Skeletal muscle tissue (tissue), 4 donors: Measurements from ENCODE around the gene CNTFR. TPM values are rescaled to one million over a fixed set of nuclear protein-coding genes. Genes with fewer than 3 reads are reported as not detected.
"Not testable (repeated sequence)": the region's sequence is repeated elsewhere in the genome, so short reads cannot be mapped to it uniquely, and the experiment has no call there.

Source experiments
- H3K27ac ChIP-seq: one replicate; pipeline ENCODE4 v1.7.0; 2013; ENCODE audit warnings: mild to moderate bottlenecking, low read depth, low read length, inconsistent platforms
- H3K27me3 ChIP-seq, 3 donors: one replicate each; pipeline ENCODE4 v1.7.0; 2013; ENCODE audit warnings: low read length in 3 of 3; ENCODE audit not compliant: control insufficient read depth in 3 of 3, insufficient read depth in 3 of 3
- H3K36me3 ChIP-seq, 3 donors: one replicate each; pipeline ENCODE4 v1.7.0; 2013; ENCODE audit warnings: low read length in 3 of 3; ENCODE audit not compliant: control insufficient read depth in 3 of 3, insufficient read depth in 3 of 3
- H3K4me1 ChIP-seq, 3 donors: one replicate each; pipeline ENCODE4 v1.7.0; 2013; ENCODE audit warnings: low read length in 3 of 3, mild to moderate bottlenecking in 3 of 3; ENCODE audit not compliant: control insufficient read depth in 3 of 3, insufficient read depth in 3 of 3
- H3K4me3 ChIP-seq, 3 donors: one replicate each; pipeline ENCODE4 v1.7.0; 2013; ENCODE audit warnings: low read length in 3 of 3
- H3K9ac ChIP-seq, 3 donors: one replicate each; pipeline ENCODE4 v1.7.0; 2013; ENCODE audit warnings: low read length in 3 of 3, mild to moderate bottlenecking in 3 of 3, moderate library complexity in 2 of 3, low read depth in 1 of 3
- H3K9me3 ChIP-seq, 3 donors: one replicate each; pipeline ENCODE4 v1.7.0; 2013; ENCODE audit warnings: low read length in 3 of 3; ENCODE audit not compliant: control insufficient read depth in 3 of 3
- total RNA-seq: library from RNA; depleted of rRNA; stranded (reverse); fragments of >200 nt; gene quantifications from one replicate; pipeline ENCODE4 v1.2.3, GENCODE V29; 2014
- donor health status: Osteomylitis.

The CNTFR gene, protein sequence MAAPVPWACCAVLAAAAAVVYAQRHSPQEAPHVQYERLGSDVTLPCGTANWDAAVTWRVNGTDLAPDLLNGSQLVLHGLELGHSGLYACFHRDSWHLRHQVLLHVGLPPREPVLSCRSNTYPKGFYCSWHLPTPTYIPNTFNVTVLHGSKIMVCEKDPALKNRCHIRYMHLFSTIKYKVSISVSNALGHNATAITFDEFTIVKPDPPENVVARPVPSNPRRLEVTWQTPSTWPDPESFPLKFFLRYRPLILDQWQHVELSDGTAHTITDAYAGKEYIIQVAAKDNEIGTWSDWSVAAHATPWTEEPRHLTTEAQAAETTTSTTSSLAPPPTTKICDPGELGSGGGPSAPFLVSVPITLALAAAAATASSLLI
- total RNA-seq = 3.1 TPM

DNA sequence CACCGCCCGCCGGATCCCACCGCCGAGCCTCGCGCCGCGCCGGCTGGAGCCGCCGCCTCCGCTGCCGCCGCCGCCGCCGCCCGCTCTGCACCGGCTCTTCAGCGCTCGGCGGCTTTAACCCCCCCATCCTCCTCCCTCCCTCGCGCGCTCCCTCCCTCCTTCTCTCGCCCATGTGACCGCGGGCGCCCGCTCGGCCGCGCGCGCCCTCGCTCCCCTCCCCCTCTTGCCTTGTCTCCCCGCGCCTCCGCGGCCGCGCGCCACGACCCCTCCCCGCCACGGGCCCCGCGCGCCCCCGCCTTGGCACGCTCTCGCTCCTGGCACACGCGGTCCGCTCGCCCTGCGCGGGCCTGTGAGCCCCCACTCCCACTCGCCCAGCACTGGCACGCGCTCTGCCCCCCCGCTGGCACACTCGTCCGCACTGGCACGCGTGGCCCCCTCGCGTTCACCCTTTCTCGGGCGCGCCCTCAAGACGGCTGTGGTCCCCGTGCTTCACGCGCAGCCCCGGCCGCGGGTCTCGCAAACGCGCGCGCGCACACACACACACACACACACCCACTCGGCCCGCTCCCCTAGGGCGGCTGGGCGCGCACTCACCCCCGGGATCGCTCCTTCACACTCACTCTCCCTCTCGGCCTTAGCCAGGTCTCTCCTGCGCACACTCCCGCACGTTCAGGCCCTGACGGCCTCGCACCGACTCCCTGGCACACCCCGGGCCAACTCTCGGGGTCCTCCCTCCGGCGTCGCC, at the start of gene CNTFR:
Gene CNTFR (minus strand): TSS at position 89 of the 745 bp plus-strand sequence. CDS start 20,743 bp downstream, outside the sequence.
- H3K27ac ChIP-seq = peak within 1 kb of the TSS; percentile 57

DNA sequence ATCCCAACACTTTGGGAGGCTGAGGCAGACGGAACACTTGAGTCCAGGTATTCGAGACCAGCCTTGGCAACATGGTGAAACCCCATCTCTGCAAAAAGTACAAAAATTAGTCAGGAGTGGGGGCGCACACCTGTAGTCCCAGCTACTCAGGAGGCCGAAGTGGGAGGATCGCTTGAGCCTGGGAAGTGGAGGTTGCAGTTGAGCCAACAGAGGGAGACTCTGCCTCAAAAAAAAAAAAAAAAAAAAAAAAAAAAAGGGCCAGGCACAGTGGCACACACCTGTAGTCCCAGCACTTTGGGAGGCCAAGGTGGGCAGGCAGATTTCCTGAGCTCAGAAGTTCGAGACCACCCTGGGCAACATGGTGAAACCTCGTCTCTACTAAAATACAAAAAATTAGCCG, 49.8 kb upstream of the CNTFR start:
- not testable (repeated sequence) for H3K9me3 ChIP-seq
- H3K4me1 ChIP-seq = peaks cover 18 to 38% (median 27%) of the 10 kb centered on the region in 3 donors

More for the DNA sequence above, at the start of gene CNTFR:
- Histone ChIP-seq H3K9ac (peak within 1 kb of the TSS; percentile 59 to 85 (median 62)), H3K4me1 (peaks cover 61 to 87% (median 81%) of the 10 kb centered on the region in 3 donors), H3K4me3 (peak within 1 kb of the TSS; percentile 72 to 79 (median 75)), H3K9me3 (no peaks in the 10 kb centered on the region), H3K27me3 (peaks cover 5 to 27% (median 7%) of the 10 kb centered on the region in 3 donors), H3K36me3 (no peaks in the 10 kb centered on the region)

DNA sequence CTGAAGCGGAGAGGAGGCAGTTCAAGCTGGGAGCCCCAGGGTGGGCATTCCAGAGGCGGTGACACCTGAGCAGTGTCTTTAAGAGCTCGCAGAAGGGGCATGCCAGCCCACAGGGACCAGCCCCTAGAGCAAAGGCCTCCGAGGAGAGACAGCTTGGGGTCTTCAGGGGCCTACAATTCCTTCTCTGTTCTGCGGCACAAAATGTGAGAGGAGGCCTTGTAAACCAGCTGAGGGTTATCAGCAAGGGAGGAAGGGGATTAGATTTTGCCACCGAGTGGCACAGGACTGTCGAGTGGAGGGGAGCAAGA, 48.6 kb upstream of the CNTFR start:
- Histone ChIP-seq H3K27ac (peak overlapping the region; percentile 83), H3K27me3 (no peaks in the 10 kb centered on the region), H3K36me3 (peaks cover 8 to 12% (median 10%) of the 10 kb centered on the region in 3 donors), H3K4me3 (peak overlapping the region; percentile 85 to 92 (median 88)), H3K9ac (peak overlapping the region; percentile 88 to 93 (median 92)), H3K4me1 (peaks cover 18 to 50% (median 31%) of the 10 kb centered on the region in 3 donors), H3K9me3 (no peaks in the 10 kb centered on the region)

More for the DNA sequence above, 49.8 kb upstream of the CNTFR start:
- H3K36me3 ChIP-seq = peaks cover 8 to 12% (median 10%) of the 10 kb centered on the region in 3 donors
- H3K4me3 ChIP-seq, H3K9ac ChIP-seq, H3K27me3 ChIP-seq, H3K27ac ChIP-seq: not testable (repeated sequence)

DNA sequence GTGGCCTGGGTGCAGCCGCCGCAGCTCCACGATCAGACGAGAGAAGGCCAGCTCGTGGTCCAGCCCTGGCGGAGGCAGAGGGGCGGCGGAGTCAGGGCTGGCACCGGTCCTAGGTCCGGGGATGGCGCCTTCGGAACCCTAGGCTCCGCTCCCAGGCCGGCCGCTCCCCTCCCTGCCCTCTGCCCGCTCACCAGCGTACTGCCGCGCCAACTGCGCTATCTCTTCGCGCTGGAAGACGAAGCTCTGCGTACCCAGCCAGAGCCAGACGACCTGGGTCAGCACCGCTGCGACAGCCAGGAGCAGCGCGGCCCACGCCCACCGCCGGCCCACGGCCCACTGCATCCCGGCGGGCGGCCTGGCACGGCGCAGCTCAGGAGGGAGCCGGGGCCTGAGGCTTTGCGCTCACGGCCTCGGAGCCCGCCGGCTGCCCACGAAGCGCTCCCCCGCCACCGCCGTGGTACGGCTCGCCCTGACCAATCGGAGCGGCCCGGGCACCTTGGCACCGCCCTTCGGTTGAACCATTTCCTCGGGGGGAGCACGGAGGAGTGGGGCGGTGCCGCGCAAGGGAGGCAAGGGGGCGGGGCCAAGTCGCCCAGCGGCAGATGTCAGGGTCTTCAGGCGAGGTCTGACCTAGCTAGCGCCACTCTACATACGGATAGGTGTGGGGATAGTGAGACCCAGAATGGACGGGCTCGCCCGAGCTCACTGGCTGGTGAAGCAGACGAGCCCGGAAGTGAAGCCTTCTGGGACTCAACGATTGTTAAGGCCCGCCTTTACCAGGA, 48.0 kb upstream of the CNTFR start, which contains the start of gene SIGMAR1:
Gene SIGMAR1 (minus strand): TSS at position 432 of the 782 bp plus-strand sequence. CDS start 90 bp downstream, at position 342.
- Histone ChIP-seq H3K4me3 (peak within 1 kb of the TSS; percentile 85 to 92 (median 88)), H3K27me3 (no peaks in the 10 kb centered on the region), H3K36me3 (peaks cover 8 to 12% (median 10%) of the 10 kb centered on the region in 3 donors), H3K9ac (peak within 1 kb of the TSS; percentile 88 to 93 (median 92)), H3K9me3 (no peaks in the 10 kb centered on the region), H3K4me1 (peaks cover 18 to 50% (median 31%) of the 10 kb centered on the region in 3 donors), H3K27ac (peak within 1 kb of the TSS; percentile 83)

DNA sequence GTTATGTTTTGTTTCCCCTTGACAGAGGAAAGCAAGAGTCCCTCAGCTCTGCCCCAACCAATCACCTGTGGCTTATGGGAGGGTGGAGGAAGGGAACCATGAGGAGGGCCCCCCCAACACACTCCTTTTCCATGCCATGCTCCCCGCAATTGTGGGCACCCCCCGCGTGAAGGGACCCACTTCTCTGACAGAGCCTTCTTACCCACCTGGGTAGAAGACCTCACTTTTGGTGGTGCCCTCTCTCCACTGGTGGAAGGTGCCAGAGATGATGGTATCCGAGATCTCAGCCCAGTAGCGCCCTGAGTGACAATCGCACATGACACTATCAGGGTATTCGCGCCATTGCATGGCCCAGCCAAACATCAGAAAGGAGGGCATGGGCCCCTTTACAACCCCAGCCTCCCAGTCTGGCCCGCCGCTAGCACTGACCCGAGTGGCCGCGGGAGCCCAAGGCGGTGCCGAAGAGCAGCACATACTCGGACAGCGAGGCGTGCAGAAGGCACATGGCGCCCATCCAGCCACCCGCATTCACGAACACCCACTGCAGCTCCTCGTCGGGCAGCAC, 47.3 kb upstream of the CNTFR start:
- Histone ChIP-seq H3K9ac (peak overlapping the region; percentile 84 to 93 (median 88)), H3K27me3 (no peaks in the 10 kb centered on the region), H3K4me1 (peaks cover 18 to 50% (median 31%) of the 10 kb centered on the region in 3 donors), H3K4me3 (peak overlapping the region; percentile 85 to 92 (median 88)), H3K36me3 (peaks cover 8 to 12% (median 10%) of the 10 kb centered on the region in 3 donors), H3K9me3 (no peaks in the 10 kb centered on the region), H3K27ac (peak overlapping the region; percentile 83)

DNA sequence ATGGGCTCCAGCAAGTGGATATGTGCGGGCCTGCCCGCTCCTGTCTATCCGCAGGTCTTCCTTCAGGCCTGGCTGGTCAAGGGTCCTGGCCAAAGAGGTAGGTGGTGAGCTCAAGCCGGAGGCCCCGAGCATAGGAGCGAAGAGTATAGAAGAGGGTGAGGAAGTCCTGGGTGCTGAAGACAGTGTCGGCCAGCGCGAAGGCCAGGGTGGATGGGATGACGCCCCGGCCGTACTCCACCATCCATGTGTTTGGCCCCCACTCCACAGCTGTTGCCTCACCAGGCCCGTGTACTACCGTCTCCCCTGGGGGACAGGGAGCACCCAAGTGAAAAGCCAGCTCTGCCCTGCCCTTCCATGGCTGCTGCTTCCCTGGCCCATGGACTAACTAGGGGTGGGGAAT, 46.0 kb upstream of the CNTFR start:
- H3K9me3 ChIP-seq = no peaks in the 10 kb centered on the region
- no peak overlapping the region for H3K27ac ChIP-seq
- no peak overlapping the region for H3K4me3 ChIP-seq
- H3K36me3 ChIP-seq = peaks cover 8 to 12% (median 10%) of the 10 kb centered on the region in 3 donors
- H3K9ac ChIP-seq = peak overlapping the region in 1 of 3 donors; percentile 25
- peaks cover 18 to 50% (median 31%) of the 10 kb centered on the region in 3 donors for H3K4me1 ChIP-seq
- H3K27me3 ChIP-seq = peaks cover 1 to 4% (median 2%) of the 10 kb centered on the region in 3 donors

DNA sequence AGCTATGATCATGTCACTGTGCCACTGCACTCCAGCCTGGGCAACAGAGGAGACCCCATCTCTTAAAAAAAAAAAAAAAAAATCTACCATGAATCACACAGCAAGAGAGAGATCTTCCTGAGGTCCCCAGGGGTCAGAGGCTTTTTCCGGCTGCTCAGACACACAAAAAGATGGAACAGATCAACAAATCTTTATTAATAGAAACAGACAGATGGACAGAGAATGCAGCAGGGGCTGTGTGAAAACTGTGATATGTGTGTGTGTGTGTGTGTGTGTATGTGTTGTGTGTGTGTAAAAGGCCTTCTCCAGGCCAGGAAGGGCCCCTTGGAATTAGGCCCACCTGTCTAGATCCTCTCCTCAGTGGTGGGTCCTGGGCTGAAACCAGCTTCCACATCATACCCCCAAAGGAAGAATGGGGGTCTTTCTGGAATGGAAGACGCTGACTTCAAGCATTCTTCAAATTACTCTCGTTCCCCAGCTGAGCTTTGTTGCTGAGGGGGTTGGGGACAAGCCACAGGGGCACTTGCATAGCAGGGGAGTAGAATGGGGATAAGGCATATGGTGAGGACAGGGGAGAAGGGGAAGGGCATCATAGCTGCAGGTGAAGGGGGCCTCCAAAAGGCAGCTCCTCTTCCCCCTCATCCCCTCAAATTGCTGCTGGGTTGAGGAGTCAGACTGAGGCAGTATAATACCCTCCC, 45.2 kb upstream of the CNTFR start:
- peaks cover 8 to 11% (median 10%) of the 10 kb centered on the region in 3 donors for H3K27me3 ChIP-seq
- peaks cover 8 to 12% (median 10%) of the 10 kb centered on the region in 3 donors for H3K36me3 ChIP-seq
- H3K9me3 ChIP-seq = no peaks in the 10 kb centered on the region
- H3K27ac ChIP-seq = no peak overlapping the region
- no peak overlapping the region for H3K4me3 ChIP-seq
- H3K4me1 ChIP-seq = peaks cover 18 to 50% (median 31%) of the 10 kb centered on the region in 3 donors
- peak overlapping the region in 1 of 3 donors; percentile 40 for H3K9ac ChIP-seq

DNA sequence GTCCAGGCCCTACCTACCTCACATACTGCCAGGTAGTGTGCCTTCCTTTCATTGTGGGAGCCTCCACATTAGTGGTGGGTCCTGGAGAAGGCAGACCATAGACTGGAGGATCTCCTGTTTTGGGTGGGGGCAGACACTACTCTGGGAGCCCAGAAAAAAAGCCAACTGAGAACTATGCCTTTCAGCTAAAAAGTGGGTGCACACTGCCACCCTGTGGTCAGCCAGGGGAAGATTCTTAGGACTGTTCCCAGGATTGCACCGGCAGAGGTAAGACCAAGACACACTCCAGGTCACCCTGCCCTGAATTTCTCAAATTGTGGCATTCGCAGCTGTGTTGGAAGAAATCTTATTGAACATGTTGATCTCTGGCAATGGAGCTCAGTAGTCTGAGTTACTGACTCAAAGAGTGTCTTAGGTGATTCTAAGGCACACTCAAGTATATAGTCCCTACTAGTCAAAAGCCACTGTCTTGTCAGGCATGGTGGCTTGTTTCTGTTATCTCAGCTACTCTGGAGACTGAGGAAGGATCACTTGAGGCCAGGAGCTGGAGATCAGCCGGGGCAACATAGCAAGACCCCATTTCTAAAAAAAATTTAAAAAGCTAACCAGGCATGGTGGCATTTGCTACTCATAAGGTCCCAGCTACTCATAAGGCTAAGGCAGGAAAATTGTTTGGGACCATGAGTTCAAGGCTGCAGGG, 44.5 kb upstream of the CNTFR start:
- H3K36me3 ChIP-seq = peaks cover 8 to 12% (median 10%) of the 10 kb centered on the region in 3 donors
- no peaks in the 10 kb centered on the region for H3K9me3 ChIP-seq
- H3K9ac ChIP-seq = peak overlapping the region in 1 of 3 donors; percentile 40
- H3K27me3 ChIP-seq = peaks cover 15 to 17% (median 15%) of the 10 kb centered on the region in 3 donors
- H3K27ac ChIP-seq = no peak overlapping the region
- H3K4me1 ChIP-seq = peaks cover 23 to 54% (median 35%) of the 10 kb centered on the region in 3 donors
- peak overlapping the region in 1 of 3 donors; percentile 4 for H3K4me3 ChIP-seq
